ENCODE results near the gene POLR3A. TPM values are rescaled to one million over a fixed set of nuclear protein-coding genes. Genes with fewer than 3 reads are reported as not detected.
"Not testable (repeated sequence)": the region's sequence is repeated elsewhere in the genome, so short reads cannot be mapped to it uniquely, and the experiment has no call there.

POLR3A gene
- total RNA-seq, 2 experiments from 2014 or later = 6.7 to 6.9 TPM

- Histone ChIP-seq H3K27ac (ENCODE audit: low read depth in 1 of 2, low read length in 2 of 2) (no peak overlapping the region), H3K9me3 (ENCODE audit: control insufficient read depth in 1 of 2, insufficient read depth in 1 of 2, low read length in 2 of 2) (no peaks in the 10 kb centered on the region), H3K27me3 (ENCODE audit: control insufficient read depth in 1 of 2, insufficient read depth in 2 of 2, low read length in 2 of 2) (no peaks in the 10 kb centered on the region), H3K4me3 (ENCODE audit: low read length) (no peak overlapping the region), H3K36me3 (ENCODE audit: insufficient read depth, low read length) (peaks cover 65% of the 10 kb centered on the region), H3K4me1 (ENCODE audit: insufficient read depth, low read length) (no peaks in the 10 kb centered on the region)
- Mint-ChIP-seq H3K27ac (no peak overlapping the region), H3K27me3 (no peaks in the 10 kb centered on the region), H3K4me1 (ENCODE audit: low read depth) (no peaks in the 10 kb centered on the region), H3K36me3 (ENCODE audit: low read depth) (peaks cover 97% of the 10 kb centered on the region), H3K4me3 (no peak overlapping the region), H3K9me3 (no peaks in the 10 kb centered on the region)
- POLR2A ChIA-PET = no interaction called here
- intact Hi-C loops (cut with DNase I, micrococcal nuclease) = no loop called here
- CTCF ChIA-PET = no interaction called here
- TF ChIP-seq CTCF (IDR thresholded peaks at IDR 0.05) = no peak
- no peak for ATAC-seq (ENCODE audit: poor library complexity)
- no peak for DNase-seq
Measured at GRCh38 chr10:78000956-78001472, 28.3 kb downstream of the POLR3A start.

- no peak overlapping the region for H3K4me3 ChIP-seq (ENCODE audit: low read length)
- no peaks in the 10 kb centered on the region for H3K27me3 Mint-ChIP-seq
- no peak overlapping the region for H3K27ac Mint-ChIP-seq
- intact Hi-C loops (cut with DNase I, micrococcal nuclease) = no loop called here
- H3K27ac ChIP-seq (ENCODE audit: low read depth in 1 of 2, low read length in 2 of 2) = no peak overlapping the region
- ChIA-PET POLR2A (no interaction called here), CTCF (no interaction called here)
- H3K36me3 ChIP-seq (ENCODE audit: insufficient read depth, low read length) = peaks cover 58% of the 10 kb centered on the region
- no peaks in the 10 kb centered on the region for H3K4me1 ChIP-seq (ENCODE audit: insufficient read depth, low read length)
- H3K9me3 Mint-ChIP-seq = no peaks in the 10 kb centered on the region
- TF ChIP-seq CTCF (IDR thresholded peaks at IDR 0.05) = no peak
- no peak overlapping the region for H3K4me3 Mint-ChIP-seq
- no peaks in the 10 kb centered on the region for H3K9me3 ChIP-seq (ENCODE audit: control insufficient read depth in 1 of 2, insufficient read depth in 1 of 2, low read length in 2 of 2)
- DNase-seq (no peak), ATAC-seq (ENCODE audit: poor library complexity) (no peak)
- no peaks in the 10 kb centered on the region for H3K4me1 Mint-ChIP-seq (ENCODE audit: low read depth)
- peaks cover 93% of the 10 kb centered on the region for H3K36me3 Mint-ChIP-seq (ENCODE audit: low read depth)
- no peaks in the 10 kb centered on the region for H3K27me3 ChIP-seq (ENCODE audit: control insufficient read depth in 1 of 2, insufficient read depth in 2 of 2, low read length in 2 of 2)
Measured at GRCh38 chr10:78000206-78000605, 29.1 kb downstream of the POLR3A start.

GRCh38 chr10:77998780-77999179 is 30.5 kb downstream of the POLR3A start:
- peaks cover 51% of the 10 kb centered on the region for H3K36me3 ChIP-seq (ENCODE audit: insufficient read depth, low read length)
- H3K36me3 Mint-ChIP-seq (ENCODE audit: low read depth) = peaks cover 88% of the 10 kb centered on the region
- H3K27me3 Mint-ChIP-seq; H3K27ac Mint-ChIP-seq; DNase-seq; ATAC-seq (ENCODE audit: poor library complexity); H3K27me3 ChIP-seq (ENCODE audit: control insufficient read depth in 1 of 2, insufficient read depth in 2 of 2, low read length in 2 of 2); H3K4me1 ChIP-seq (ENCODE audit: insufficient read depth, low read length); H3K4me1 Mint-ChIP-seq (ENCODE audit: low read depth); intact Hi-C loops (cut with DNase I, micrococcal nuclease); CTCF ChIA-PET; H3K9me3 Mint-ChIP-seq; H3K4me3 Mint-ChIP-seq; POLR2A ChIA-PET; H3K9me3 ChIP-seq (ENCODE audit: control insufficient read depth in 1 of 2, insufficient read depth in 1 of 2, low read length in 2 of 2); H3K4me3 ChIP-seq (ENCODE audit: low read length); H3K27ac ChIP-seq (ENCODE audit: low read depth in 1 of 2, low read length in 2 of 2): not testable (repeated sequence)

DNA sequence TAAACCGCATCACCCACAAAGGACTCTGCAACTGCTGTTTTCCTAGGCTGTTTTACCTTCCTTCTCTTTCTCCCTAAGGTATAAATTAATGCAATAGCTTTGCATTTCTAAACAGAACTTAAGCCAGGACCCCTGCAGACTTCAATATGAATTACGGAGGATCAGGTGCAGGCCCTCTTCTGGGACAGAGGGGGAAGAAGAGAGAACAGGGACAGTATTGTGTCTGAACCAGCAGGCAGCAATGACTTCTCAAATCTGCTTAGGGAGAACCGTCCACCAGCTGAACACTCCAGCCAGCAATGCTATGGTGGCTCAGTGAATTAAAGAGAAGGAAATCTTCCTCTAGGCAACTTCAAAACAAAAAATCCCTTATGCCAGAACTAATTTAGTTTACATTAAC is 35.7 kb downstream of the POLR3A start:
- CTCF ChIA-PET = no interaction called here
- no peak for ATAC-seq (ENCODE audit: poor library complexity)
- Histone ChIP-seq H3K9me3 (ENCODE audit: control insufficient read depth in 1 of 2, insufficient read depth in 1 of 2, low read length in 2 of 2) (no peaks in the 10 kb centered on the region), H3K27ac (ENCODE audit: low read depth in 1 of 2, low read length in 2 of 2) (no peak overlapping the region), H3K4me1 (ENCODE audit: insufficient read depth, low read length) (no peaks in the 10 kb centered on the region), H3K36me3 (ENCODE audit: insufficient read depth, low read length) (peaks cover 55% of the 10 kb centered on the region), H3K4me3 (ENCODE audit: low read length) (no peak overlapping the region), H3K27me3 (ENCODE audit: control insufficient read depth in 1 of 2, insufficient read depth in 2 of 2, low read length in 2 of 2) (no peaks in the 10 kb centered on the region)
- POLR2A ChIA-PET = no interaction called here
- intact Hi-C loops (cut with DNase I, micrococcal nuclease) = no loop called here
- peaks cover 87% of the 10 kb centered on the region for H3K36me3 Mint-ChIP-seq (ENCODE audit: low read depth)
- H3K4me3 Mint-ChIP-seq = no peak overlapping the region
- DNase-seq = no peak
- H3K27me3 Mint-ChIP-seq = no peaks in the 10 kb centered on the region
- H3K9me3 Mint-ChIP-seq = no peaks in the 10 kb centered on the region
- TF ChIP-seq CTCF (IDR thresholded peaks at IDR 0.05) = no peak
- no peak overlapping the region for H3K27ac Mint-ChIP-seq
- no peaks in the 10 kb centered on the region for H3K4me1 Mint-ChIP-seq (ENCODE audit: low read depth)

All from CD4-positive, alpha-beta T cell (primary cell).